AG09309 (cell line): Measurements from ENCODE around the gene TANK.
"Not testable (repeated sequence)": the region's sequence is repeated elsewhere in the genome, so short reads cannot be mapped to it uniquely, and the experiment has no call there.

Experiments
- DNase-seq: peaks from one replicate; pipeline ENCODE4 v3.0.0-alpha.2; 2010; ENCODE audit warnings: low read depth
- H3K4me3 ChIP-seq: 2 replicates; pipeline ENCODE4 v1.5.1; 2011; ENCODE audit warnings: mild to moderate bottlenecking, low read depth, low read length, moderate library complexity; ENCODE audit not compliant: control insufficient read depth
- TF ChIP-seq, protein P1 (sequence below): IDR thresholded peaks from 2 replicates; pipeline ENCODE4 v1.5.1; 2011; ENCODE audit warnings: mild to moderate bottlenecking, low read depth, low read length, inconsistent platforms; ENCODE audit not compliant: insufficient read depth, control insufficient read depth; ENCODE audit errors: missing control alignments

Gene TANK

DNA sequence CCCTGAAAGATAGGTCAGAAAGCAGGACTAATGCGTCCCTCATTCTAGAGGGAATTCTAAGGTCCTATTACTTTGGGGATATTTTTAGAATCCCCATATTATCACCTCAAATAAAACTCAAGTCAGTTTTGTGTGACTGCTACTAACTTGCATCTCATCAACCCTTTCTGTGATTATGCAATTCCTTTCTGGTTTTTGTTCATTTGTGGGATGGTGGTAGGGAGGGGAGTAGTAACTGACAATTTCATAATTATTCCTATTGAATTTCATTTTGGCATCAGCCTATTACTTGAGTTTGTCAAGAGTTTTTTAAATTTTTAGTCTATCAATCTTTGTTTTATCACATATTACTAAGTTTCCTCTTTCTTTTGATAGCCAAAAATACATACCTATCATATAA lies 28.4 kb upstream of the TANK start:
- DNase-seq: no peak
- TF ChIP-seq, protein P1, sequence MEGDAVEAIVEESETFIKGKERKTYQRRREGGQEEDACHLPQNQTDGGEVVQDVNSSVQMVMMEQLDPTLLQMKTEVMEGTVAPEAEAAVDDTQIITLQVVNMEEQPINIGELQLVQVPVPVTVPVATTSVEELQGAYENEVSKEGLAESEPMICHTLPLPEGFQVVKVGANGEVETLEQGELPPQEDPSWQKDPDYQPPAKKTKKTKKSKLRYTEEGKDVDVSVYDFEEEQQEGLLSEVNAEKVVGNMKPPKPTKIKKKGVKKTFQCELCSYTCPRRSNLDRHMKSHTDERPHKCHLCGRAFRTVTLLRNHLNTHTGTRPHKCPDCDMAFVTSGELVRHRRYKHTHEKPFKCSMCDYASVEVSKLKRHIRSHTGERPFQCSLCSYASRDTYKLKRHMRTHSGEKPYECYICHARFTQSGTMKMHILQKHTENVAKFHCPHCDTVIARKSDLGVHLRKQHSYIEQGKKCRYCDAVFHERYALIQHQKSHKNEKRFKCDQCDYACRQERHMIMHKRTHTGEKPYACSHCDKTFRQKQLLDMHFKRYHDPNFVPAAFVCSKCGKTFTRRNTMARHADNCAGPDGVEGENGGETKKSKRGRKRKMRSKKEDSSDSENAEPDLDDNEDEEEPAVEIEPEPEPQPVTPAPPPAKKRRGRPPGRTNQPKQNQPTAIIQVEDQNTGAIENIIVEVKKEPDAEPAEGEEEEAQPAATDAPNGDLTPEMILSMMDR: no peak
- no peak overlapping the region for H3K4me3 ChIP-seq

DNA sequence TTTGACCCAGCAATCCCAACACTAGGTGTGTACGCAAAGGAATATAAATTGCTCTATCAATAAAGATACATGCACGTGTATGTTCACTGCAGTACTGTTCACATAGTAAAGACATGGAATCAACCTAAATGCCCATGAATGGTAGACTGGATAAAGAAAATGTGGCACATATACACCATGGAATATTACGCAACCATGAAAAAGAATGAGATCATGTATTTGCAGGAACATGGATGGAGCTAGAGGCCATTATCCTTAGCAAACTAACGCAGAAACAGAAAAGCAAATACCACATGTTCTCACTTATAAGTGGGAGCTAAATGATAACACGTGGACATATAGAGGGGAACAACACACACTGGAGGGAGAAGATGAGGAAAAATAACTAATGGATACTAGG lies 27.8 kb upstream of the TANK start:
- DNase-seq, H3K4me3 ChIP-seq: not testable (repeated sequence)

DNA sequence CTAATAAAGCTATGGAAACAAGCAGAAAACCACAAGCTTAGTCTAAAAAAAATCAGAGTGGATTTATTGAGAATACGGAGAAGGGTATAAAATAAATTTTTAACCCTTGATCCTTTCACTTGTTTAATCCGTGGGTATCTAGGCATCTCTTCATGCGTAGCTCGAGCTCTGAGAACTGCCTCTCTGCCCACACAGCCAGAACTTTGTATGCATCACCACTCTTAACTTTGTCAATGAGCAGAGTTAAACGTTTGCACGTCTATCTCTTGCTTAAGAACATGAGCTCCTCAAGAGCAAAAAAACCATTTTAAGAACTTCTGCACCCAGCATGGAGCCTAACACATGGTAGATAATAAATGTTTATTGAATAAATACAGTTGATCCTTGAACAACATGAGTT lies 26.9 kb upstream of the TANK start:
- DNase-seq: no peak
- TF ChIP-seq, protein P1: no peak

DNA sequence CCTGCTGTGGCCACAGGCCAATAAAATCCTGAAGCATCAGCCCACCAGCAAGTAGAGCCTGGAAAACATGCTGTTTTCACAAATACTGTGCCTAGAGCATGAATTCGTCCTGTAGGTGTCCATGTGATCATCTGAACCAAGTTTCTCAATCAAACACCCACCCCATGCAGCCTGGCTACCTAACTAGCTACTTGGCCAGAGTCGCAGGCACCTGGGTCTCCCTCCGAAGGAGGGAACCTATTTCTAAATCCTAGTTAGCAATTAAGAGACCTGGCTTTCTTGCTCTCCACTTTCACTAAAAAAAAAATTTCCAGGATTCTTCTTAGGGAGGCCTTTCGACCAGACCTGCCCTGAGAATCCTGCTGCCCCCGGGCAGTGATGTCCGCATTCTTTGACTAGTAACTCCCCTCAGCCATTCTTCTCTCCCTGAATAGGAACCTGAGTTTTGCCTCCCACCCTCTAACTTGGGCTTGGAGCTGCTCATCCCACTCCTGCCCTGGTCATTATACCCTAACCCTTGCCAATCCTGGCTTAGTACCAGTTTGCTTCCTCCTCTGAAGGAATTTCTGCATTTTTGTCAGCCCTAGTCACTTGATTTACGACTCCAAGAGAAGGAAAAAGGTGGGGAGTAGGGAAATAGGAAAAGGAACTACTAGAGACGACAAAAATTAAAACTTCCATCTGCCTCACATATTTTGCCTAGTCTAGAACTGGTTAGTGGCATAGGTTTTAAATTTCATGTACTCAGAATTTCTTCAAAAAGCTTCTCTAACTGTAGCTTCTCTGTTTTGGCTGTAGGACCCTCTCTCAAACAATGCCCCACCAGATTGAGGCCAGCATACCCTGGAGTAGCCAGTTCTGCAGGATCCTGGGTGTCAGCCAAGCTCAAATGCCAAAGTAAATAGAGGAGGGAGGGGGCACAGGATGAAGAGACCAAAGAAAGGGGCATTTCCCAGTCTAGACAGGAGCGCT lies 25.4 kb upstream of the TANK start:
- no peak for DNase-seq
- H3K4me3 ChIP-seq: no peak overlapping the region
- TF ChIP-seq, protein P1: no peak

More for the DNA sequence above, 26.9 kb upstream of the TANK start:
- no peak overlapping the region for H3K4me3 ChIP-seq

DNA sequence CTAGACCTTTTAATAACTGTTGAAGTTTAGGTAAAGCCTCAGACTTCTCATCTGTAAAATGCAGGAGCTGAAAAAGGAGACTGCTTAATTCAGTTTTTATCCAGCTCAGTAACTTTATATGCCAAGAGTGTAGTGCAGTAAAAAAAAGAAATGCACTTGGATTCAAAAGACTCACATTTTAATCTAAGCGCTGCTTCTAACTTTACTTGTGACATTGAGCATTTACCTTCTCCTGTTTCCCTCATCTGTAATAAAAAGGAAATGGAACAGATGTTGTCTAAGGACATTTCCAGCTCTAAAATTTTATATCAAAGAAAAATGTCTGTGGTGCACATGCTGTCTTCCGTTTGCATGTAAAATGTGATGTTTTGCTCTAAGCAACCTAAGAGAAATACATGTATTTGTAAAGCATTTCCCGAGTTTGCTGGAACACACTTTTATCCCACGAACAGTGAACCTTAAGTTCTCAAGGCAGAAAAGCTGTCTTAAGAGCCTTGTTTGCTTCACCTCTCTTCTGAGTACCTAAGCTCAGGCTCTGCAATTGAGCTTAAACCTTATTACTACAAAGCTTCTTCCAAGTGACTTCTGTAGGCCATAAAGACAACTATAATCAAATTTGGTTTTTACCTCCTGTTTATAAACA lies 24.2 kb upstream of the TANK start:
- DNase-seq: no peak
- no peak overlapping the region for H3K4me3 ChIP-seq

DNA sequence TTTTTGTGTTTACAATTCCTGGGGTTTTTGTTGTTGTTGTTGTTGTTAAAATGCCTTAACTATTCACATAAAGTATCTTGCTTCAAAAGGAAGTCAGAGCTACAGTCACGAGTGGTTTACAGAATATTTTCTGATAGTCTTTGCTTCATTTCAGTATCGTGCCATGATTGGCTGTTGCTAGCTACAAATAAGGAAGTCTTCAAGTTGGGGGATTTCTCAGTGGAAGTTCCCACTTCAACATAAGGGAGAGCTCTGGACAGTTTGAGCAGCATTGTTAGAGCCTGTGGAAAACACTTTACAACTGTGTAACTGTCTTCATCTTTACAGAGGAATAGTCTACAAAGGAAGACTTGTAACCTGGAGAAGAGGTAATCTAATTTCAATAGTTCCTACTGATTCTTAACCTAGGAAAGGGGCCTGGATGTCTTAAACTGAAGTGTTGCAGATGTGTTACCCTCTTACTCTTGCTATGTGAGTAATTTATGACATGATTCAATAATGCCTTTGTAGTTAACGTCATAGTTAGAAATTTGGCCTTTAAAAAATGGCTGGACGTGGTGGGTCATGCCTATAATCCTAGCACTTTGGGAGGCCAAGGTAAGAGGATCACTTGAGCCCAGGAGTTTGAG lies 23.4 kb upstream of the TANK start:
- DNase-seq: no peak
- TF ChIP-seq, protein P1: no peak
- H3K4me3 ChIP-seq: no peak overlapping the region

More for the DNA sequence above, 24.2 kb upstream of the TANK start:
- TF ChIP-seq, protein P1: no peak
